ENCODE data around the gene SLC11A1.

The SLC11A1 gene

DNA sequence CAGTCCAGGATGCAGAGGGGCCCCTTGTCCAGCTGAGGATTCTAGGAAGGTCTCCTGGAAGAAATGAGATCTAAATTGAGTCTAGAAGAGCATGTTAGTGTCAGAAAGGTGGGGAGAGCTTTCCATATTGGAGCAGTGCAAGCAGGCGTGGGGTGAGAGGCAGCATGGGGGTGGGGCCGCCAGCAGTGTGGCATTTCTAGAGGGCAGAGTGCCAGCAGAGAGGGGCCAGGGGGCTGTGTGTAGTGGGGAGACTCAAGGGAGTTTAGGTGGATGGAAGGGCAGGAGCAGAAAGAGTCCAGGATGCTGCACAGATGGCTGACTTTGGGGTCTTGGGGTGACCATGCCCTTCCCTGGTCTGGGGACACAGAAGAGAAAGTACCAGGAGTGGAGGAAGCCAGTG is 39.0 kb downstream of the SLC11A1 start:
- Mint-ChIP-seq H3K9me3 (no peaks in the 10 kb centered on the region), H3K27ac (no peak overlapping the region), H3K4me3 (no peak overlapping the region), H3K27me3 (ENCODE audit: low read depth) (no peaks in the 10 kb centered on the region), H3K4me1 (ENCODE audit: low read depth) (peaks cover 2% of the 10 kb centered on the region), H3K36me3 (ENCODE audit: low read depth) (no peaks in the 10 kb centered on the region)

DNA sequence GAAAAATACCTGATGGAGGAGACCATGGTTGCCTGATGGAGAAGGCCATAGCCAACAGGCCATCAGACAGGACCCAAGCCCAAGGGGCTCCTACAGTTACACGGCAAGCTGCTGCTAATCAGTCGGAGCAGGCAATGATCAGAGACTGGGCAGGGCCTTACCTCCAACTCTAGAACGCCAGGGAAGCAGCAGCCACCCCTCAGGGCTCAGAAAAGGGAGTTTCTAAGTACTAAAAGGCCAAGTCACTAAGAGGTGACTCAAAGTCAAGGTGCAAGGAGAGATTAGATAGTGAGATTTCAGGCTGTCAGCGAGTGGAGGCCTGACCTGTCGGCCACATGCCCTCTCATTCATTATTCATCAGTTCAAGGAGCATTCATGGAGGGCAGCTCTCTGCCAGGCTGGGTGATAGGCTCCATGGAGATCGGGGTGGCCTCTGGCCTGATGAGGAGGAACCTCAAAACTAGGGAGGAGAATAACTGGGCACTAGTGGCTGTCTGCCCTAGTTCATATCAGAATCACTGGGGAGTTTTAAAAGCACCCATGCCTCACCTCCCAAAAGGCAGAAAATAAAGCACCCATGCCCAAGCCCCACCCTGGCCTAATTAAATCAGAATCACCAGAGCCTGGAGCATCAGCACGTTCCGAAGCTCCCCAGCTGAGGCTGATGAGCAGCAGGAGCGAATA is 40.5 kb downstream of the SLC11A1 start:
- H3K36me3 Mint-ChIP-seq (ENCODE audit: low read depth) = no peaks in the 10 kb centered on the region
- no peak overlapping the region for H3K4me3 Mint-ChIP-seq
- no peaks in the 10 kb centered on the region for H3K9me3 Mint-ChIP-seq
- no peak overlapping the region for H3K27ac Mint-ChIP-seq
- no peaks in the 10 kb centered on the region for H3K27me3 Mint-ChIP-seq (ENCODE audit: low read depth)
- peaks cover 2% of the 10 kb centered on the region for H3K4me1 Mint-ChIP-seq (ENCODE audit: low read depth)

DNA sequence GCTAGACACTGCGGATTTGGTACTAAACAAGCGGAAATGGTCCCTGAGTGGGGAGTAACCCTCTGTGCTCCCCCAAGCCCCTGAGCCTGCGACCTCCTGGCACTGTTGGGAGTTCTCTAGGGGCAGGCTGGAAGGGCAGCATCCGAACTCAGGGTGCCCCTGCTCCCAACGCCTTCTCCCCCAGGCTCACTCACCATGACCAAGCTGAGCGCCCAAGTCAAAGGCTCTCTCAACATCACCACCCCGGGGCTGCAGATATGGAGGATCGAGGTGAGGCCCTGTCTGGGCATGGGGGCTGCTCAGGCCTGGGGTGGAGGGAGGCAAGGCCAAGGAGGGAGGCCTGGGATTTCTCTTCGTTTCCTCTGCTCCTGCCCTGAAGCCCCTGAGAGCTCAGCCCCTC is 41.5 kb downstream of the SLC11A1 start:
- Mint-ChIP-seq H3K27me3 (ENCODE audit: low read depth) (no peaks in the 10 kb centered on the region), H3K4me3 (no peak overlapping the region), H3K4me1 (ENCODE audit: low read depth) (peaks cover 2% of the 10 kb centered on the region), H3K36me3 (ENCODE audit: low read depth) (no peaks in the 10 kb centered on the region), H3K9me3 (no peaks in the 10 kb centered on the region), H3K27ac (no peak overlapping the region)

DNA sequence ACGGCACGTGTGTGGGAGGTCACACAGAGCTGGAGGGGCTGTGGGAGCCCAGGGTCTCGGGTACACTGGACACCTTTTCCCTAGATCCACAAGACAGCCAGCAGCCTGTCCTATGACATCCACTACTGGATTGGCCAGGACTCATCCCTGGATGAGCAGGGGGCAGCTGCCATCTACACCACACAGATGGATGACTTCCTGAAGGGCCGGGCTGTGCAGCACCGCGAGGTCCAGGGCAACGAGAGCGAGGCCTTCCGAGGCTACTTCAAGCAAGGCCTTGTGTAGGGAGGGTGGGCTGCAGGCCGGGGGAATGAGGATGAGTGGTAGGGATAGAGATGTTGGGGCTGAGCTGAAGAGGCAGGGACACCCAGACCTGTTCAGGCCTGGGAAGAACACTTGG is 43.5 kb downstream of the SLC11A1 start:
- Mint-ChIP-seq H3K4me1 (ENCODE audit: low read depth) (peaks cover 2% of the 10 kb centered on the region), H3K36me3 (ENCODE audit: low read depth) (no peaks in the 10 kb centered on the region), H3K27me3 (ENCODE audit: low read depth) (no peaks in the 10 kb centered on the region), H3K4me3 (no peak overlapping the region), H3K27ac (no peak overlapping the region), H3K9me3 (no peaks in the 10 kb centered on the region)

DNA sequence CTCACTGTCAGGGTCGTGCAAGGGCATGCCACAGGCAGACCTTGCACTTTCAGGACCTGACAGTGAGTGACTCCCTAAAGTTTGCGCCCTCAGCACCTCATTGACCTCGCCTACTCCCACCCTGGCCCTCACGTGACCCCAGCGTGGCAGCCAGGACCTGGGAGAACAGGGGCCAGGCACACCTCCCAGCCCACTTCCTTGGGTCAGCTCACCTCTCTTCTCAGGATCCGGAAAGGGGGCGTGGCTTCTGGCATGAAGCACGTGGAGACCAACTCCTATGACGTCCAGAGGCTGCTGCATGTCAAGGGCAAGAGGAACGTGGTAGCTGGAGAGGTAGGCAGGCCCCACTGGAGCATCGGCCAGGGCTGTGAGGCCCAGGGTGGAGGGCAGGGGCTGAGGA is 45.7 kb downstream of the SLC11A1 start:
- no peaks in the 10 kb centered on the region for H3K9me3 Mint-ChIP-seq
- H3K4me3 Mint-ChIP-seq = no peak overlapping the region
- peaks cover 3% of the 10 kb centered on the region for H3K4me1 Mint-ChIP-seq (ENCODE audit: low read depth)
- H3K27me3 Mint-ChIP-seq (ENCODE audit: low read depth) = no peaks in the 10 kb centered on the region
- H3K36me3 Mint-ChIP-seq (ENCODE audit: low read depth) = no peaks in the 10 kb centered on the region
- H3K27ac Mint-ChIP-seq = no peak overlapping the region

DNA sequence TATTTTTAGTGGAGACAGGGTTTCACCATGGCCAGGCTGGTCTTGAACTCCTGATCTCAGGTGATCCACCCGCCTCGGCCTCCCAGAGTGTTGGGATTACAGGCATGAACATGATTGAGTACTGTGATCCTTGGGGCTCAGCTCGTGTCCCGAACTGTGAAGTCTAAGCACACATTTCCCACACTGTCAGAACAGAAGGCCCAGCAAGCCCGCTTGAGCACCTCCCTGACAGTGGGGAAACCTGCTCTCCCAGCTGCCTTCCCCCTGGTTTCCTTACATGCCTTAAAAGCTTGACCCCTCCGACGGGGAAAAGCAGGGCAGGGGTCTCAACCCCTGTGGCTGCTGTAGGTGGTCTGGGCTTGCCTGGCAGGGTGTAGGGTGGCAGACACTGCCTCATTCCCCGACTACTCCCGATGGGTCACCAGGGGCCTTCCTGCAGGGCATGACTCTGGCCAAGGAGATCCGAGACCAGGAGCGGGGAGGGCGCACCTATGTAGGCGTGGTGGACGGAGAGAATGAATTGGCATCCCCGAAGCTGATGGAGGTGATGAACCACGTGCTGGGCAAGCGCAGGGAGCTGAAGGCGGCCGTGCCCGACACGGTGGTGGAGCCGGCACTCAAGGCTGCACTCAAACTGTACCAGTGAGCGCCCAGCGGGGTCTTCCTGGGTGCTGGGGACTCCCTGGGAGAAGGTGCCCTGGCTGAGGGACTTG is 46.9 kb downstream of the SLC11A1 start:
- H3K4me1 Mint-ChIP-seq (ENCODE audit: low read depth) = peaks cover 3% of the 10 kb centered on the region
- no peaks in the 10 kb centered on the region for H3K36me3 Mint-ChIP-seq (ENCODE audit: low read depth)
- no peak overlapping the region for H3K27ac Mint-ChIP-seq
- H3K27me3 Mint-ChIP-seq (ENCODE audit: low read depth) = no peaks in the 10 kb centered on the region
- H3K4me3 Mint-ChIP-seq = no peak overlapping the region
- no peaks in the 10 kb centered on the region for H3K9me3 Mint-ChIP-seq

DNA sequence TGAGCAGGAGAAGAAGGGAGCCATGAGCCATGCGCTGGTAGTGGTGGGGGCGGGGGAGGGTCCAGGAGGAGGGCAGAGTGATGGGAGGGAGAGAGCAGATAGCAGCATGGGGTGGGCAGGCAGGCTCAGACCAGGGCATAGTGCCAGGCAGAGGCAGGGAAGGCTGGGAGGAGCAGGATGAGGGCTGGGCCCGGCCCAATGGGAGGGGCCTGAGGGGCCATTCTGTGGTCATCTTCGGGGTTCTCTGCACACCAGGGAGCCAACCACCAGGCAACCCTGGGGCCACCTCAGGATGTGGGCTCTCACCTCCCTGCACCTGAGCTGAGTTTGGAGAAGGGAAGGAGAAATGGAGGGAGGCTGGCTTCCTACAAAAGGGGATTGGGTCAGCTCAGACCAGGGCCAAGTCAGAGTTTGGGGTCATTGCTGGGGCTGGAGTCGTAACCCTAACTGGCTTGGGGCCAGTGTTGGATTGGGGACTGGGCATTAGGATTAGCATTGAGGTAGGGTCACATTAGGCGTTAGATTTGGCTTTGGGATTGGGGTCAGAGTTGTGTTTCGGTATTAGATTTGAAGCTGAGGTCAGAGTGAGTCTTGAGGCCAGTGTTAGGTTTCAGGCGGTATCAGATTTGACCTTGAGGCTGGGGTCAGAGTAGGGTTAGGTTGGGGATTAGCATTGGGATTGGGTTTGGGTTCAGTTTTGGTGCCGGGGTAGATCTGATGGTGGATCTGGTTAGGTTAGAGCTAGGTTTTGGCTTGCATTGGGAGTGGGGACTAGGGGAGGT is 48.0 kb downstream of the SLC11A1 start:
- no peak overlapping the region for H3K27ac Mint-ChIP-seq
- peaks cover 4% of the 10 kb centered on the region for H3K27me3 Mint-ChIP-seq (ENCODE audit: low read depth)
- no peaks in the 10 kb centered on the region for H3K36me3 Mint-ChIP-seq (ENCODE audit: low read depth)
- no peaks in the 10 kb centered on the region for H3K9me3 Mint-ChIP-seq
- H3K4me1 Mint-ChIP-seq (ENCODE audit: low read depth) = peaks cover 3% of the 10 kb centered on the region
- H3K4me3 Mint-ChIP-seq = no peak overlapping the region

DNA sequence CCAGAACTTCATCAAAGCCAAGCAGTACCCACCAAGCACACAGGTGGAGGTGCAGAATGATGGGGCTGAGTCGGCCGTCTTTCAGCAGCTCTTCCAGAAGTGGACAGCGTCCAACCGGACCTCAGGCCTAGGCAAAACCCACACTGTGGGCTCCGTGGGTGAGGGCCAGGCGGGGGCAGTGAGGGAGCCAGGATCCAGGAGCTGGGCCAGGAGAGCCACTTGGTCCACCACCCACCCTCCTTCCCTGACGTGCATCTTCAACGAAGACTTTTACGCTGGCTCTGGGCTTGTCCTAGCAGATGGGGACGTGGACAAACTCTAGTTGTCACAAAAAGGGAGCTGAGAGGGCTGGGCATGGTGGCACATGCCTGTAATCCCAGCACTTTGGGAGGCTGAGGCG is 48.6 kb downstream of the SLC11A1 start:
- H3K27me3 Mint-ChIP-seq (ENCODE audit: low read depth) = peaks cover 4% of the 10 kb centered on the region
- H3K36me3 Mint-ChIP-seq (ENCODE audit: low read depth) = no peaks in the 10 kb centered on the region
- no peak overlapping the region for H3K4me3 Mint-ChIP-seq
- no peaks in the 10 kb centered on the region for H3K9me3 Mint-ChIP-seq
- no peak overlapping the region for H3K27ac Mint-ChIP-seq
- H3K4me1 Mint-ChIP-seq (ENCODE audit: low read depth) = peaks cover 3% of the 10 kb centered on the region

DNA sequence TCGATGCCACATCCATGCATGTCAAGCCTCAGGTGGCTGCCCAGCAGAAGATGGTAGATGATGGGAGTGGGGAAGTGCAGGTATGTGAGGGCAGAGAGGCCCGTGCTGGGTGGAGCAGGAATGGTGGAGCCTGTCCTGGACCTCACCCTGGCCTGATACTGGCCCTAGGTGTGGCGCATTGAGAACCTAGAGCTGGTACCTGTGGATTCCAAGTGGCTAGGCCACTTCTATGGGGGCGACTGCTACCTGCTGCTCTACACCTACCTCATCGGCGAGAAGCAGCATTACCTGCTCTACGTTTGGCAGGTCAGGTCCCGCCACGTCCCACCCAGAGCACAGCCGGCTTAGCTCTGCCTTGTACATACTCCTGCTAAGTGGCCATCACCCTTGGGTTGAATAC is 49.8 kb downstream of the SLC11A1 start:
- H3K36me3 Mint-ChIP-seq (ENCODE audit: low read depth) = no peaks in the 10 kb centered on the region
- no peaks in the 10 kb centered on the region for H3K9me3 Mint-ChIP-seq
- peaks cover 4% of the 10 kb centered on the region for H3K27me3 Mint-ChIP-seq (ENCODE audit: low read depth)
- H3K4me1 Mint-ChIP-seq (ENCODE audit: low read depth) = peaks cover 3% of the 10 kb centered on the region
- no peak overlapping the region for H3K4me3 Mint-ChIP-seq
- H3K27ac Mint-ChIP-seq = no peak overlapping the region

DNA sequence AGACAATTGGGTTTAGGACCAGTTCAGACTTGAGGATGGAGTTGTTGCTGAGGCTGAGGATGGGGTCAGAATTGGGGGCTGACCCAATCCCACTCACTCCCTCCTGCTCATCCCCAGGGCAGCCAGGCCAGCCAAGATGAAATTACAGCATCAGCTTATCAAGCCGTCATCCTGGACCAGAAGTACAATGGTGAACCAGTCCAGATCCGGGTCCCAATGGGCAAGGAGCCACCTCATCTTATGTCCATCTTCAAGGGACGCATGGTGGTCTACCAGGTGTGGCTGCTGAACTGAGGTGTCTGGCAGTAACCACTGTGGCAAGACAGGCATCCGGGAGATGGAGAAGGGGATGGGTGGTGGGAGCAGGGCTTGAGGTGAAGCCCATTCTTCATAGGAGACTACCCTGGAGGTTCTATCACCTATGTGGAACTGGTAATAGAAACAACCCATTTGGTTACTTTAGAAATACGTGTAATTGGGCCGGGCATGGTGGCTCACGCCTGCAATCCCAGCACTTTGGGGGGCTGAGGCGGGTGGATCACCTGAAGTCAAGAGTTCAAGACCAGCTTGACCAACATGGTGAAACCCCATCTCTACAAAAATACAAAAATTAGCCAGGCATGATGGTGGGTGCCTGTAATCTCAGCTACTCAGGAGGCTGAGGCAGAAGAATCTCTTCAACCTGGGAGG is 50.7 kb downstream of the SLC11A1 start:
- Mint-ChIP-seq H3K9me3 (no peaks in the 10 kb centered on the region), H3K4me1 (ENCODE audit: low read depth) (peaks cover 3% of the 10 kb centered on the region), H3K27ac (no peak overlapping the region), H3K27me3 (ENCODE audit: low read depth) (peaks cover 4% of the 10 kb centered on the region), H3K36me3 (ENCODE audit: low read depth) (no peaks in the 10 kb centered on the region), H3K4me3 (no peak overlapping the region)

DNA sequence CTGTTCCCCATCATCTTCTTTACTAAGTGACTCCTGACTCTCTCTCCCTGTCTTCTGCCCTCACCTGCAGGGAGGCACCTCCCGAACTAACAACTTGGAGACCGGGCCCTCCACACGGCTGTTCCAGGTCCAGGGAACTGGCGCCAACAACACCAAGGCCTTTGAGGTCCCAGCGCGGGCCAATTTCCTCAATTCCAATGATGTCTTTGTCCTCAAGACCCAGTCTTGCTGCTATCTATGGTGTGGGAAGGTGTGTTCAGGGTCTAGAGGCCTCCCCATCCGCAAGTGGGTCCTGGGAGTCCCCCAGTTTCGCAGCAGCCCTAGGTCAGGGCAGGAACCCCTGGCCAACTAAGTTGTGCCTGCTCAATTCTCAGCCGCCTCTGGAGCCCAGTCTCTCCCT is 52.4 kb downstream of the SLC11A1 start:
- no peak overlapping the region for H3K4me3 Mint-ChIP-seq
- H3K4me1 Mint-ChIP-seq (ENCODE audit: low read depth) = peaks cover 3% of the 10 kb centered on the region
- peaks cover 4% of the 10 kb centered on the region for H3K27me3 Mint-ChIP-seq (ENCODE audit: low read depth)
- H3K36me3 Mint-ChIP-seq (ENCODE audit: low read depth) = no peaks in the 10 kb centered on the region
- no peaks in the 10 kb centered on the region for H3K9me3 Mint-ChIP-seq
- no peak overlapping the region for H3K27ac Mint-ChIP-seq

DNA sequence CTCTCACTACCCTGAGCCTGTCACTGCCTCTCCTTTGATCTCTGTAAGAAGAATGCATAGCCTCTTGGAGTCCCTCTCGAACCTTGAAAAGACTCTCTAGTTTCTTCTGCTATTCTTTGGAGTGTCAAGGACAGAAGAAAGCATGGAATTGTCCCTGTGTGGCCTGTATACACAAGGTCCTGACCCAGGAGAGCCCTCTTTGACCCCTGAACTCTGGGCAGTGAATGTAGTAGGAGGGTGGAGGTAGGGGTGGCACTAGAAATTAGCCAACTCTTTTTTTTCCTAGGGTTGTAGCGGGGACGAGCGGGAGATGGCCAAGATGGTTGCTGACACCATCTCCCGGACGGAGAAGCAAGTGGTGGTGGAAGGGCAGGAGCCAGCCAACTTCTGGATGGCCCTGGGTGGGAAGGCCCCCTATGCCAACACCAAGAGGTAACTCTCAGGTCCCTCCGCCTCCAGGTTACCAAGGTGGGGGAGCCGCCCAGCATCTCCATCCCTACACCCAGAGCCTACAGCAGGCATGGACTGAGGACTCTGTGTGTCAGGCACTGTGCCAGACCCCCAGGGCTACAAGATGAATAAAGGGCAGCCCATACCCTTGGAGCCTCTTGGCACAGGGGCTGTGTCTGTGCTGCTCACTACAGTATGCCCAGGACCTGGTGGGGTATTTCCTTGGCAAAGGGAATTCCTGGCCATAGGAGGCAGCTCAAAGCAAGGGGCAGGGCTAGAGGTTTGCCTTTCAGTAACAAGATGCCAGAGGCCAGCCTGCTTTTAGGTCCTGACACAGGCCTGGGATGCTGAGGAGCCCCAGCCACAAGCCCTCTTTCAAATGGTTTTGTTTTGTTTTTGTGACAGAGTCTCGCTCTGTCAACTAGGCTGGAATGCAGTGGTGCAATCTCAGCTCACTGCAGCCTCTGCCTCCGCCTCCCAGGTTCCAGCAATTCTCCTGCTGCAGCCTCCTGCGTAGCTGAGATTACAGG is 53.2 kb downstream of the SLC11A1 start:
- Mint-ChIP-seq H3K4me3 (no peak overlapping the region), H3K36me3 (ENCODE audit: low read depth) (no peaks in the 10 kb centered on the region), H3K27me3 (ENCODE audit: low read depth) (peaks cover 4% of the 10 kb centered on the region), H3K4me1 (ENCODE audit: low read depth) (peaks cover 3% of the 10 kb centered on the region), H3K9me3 (no peaks in the 10 kb centered on the region), H3K27ac (no peak overlapping the region)

DNA sequence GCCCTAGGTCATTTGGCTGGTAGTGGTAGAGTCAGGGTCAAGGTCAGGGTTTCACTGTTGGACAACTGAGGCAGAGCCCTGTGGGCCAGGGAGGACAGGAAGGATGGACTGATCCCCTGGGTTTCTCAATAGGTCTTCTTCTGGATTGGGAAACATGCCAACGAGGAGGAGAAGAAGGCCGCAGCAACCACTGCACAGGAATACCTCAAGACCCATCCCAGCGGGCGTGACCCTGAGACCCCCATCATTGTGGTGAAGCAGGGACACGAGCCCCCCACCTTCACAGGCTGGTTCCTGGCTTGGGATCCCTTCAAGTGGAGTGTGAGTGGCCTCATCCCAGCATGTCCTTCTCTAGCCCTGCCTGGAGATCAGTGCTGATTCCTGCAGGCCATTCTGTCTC is 54.9 kb downstream of the SLC11A1 start:
- Mint-ChIP-seq H3K4me3 (no peak overlapping the region), H3K27ac (no peak overlapping the region), H3K36me3 (ENCODE audit: low read depth) (no peaks in the 10 kb centered on the region), H3K9me3 (no peaks in the 10 kb centered on the region), H3K4me1 (ENCODE audit: low read depth) (peaks cover 3% of the 10 kb centered on the region), H3K27me3 (ENCODE audit: low read depth) (peaks cover 4% of the 10 kb centered on the region)

DNA sequence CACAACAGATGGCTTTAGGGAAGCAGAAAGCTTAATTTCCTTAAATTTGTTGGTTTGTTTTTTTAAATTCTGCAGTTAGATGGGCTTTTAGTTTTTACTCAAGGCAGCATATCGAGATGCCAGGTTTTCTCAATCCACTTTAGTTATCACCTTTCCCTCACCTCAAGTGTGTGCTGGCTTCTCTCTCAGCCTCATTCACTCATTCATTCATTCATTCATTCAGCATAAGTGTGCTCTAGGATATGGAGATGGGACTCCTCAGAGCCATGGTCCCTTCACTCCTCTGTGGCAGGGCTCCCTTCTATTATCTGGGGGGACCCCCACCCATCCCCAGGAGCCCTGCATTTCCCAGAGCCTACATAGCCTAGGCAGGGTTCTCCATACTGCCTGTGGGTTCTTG is 55.9 kb downstream of the SLC11A1 start:
- Mint-ChIP-seq H3K9me3 (no peaks in the 10 kb centered on the region), H3K4me3 (no peak overlapping the region), H3K4me1 (ENCODE audit: low read depth) (no peaks in the 10 kb centered on the region), H3K27ac (no peak overlapping the region), H3K36me3 (ENCODE audit: low read depth) (no peaks in the 10 kb centered on the region), H3K27me3 (ENCODE audit: low read depth) (peaks cover 4% of the 10 kb centered on the region)

Data from T-helper 1 cell treated with Interleukin-12 subunit alpha and Interleukin-12 subunit beta and Interleukin-4 antibody, amounts not matched to agents 30 μg/mL and 1 μg/mL, for 36 hours (primary cell).